Measurements from ENCODE around the gene GALNT1.

Gene GALNT1

GRCh38 chr18:35618696-35619095, 37.2 kb downstream of the GALNT1 start:
- no peak for DNase-seq (ENCODE audit: low spot score)

GRCh38 chr18:35619464-35619863, 37.9 kb downstream of the GALNT1 start:
- no peak for DNase-seq (ENCODE audit: low spot score)

- no peak for DNase-seq (ENCODE audit: low spot score)
Measured at GRCh38 chr18:35619941-35620340, 38.4 kb downstream of the GALNT1 start.

- no peak for DNase-seq (ENCODE audit: low spot score)
Measured at GRCh38 chr18:35620765-35621164, 39.2 kb downstream of the GALNT1 start.

GRCh38 chr18:35623255-35623654, 41.7 kb downstream of the GALNT1 start:
- DNase-seq (ENCODE audit: low spot score) = no peak

- DNase-seq (ENCODE audit: low spot score) = no peak
Measured at GRCh38 chr18:35624146-35624545, 42.6 kb downstream of the GALNT1 start.

GRCh38 chr18:35625232-35625631, 43.7 kb downstream of the GALNT1 start:
- DNase-seq (ENCODE audit: low spot score) = no peak

- DNase-seq (ENCODE audit: low spot score) = no peak
Measured at GRCh38 chr18:35633761-35634160, 52.2 kb downstream of the GALNT1 start.

GRCh38 chr18:35634323-35634722, 52.8 kb downstream of the GALNT1 start:
- DNase-seq (ENCODE audit: low spot score) = no peak

GRCh38 chr18:35635170-35635569, 53.6 kb downstream of the GALNT1 start:
- no peak for DNase-seq (ENCODE audit: low spot score)

- DNase-seq (ENCODE audit: low spot score) = no peak
Measured at GRCh38 chr18:35637227-35637626, 55.7 kb downstream of the GALNT1 start.

- no peak for DNase-seq (ENCODE audit: low spot score)
Measured at GRCh38 chr18:35639296-35639695, 57.8 kb downstream of the GALNT1 start.

GRCh38 chr18:35641467-35641866, 59.9 kb downstream of the GALNT1 start:
- no peak for DNase-seq (ENCODE audit: low spot score)

- no peak for DNase-seq (ENCODE audit: low spot score)
Measured at GRCh38 chr18:35641916-35642315, 60.4 kb downstream of the GALNT1 start.

- no peak for DNase-seq (ENCODE audit: low spot score)
Measured at GRCh38 chr18:35642802-35643201, 61.3 kb downstream of the GALNT1 start.

GRCh38 chr18:35646449-35646848, 64.9 kb downstream of the GALNT1 start:
- DNase-seq (ENCODE audit: low spot score) = no peak

- DNase-seq (ENCODE audit: low spot score) = no peak
Measured at GRCh38 chr18:35653392-35654135, 72.0 kb downstream of the GALNT1 start.

- no peak for DNase-seq (ENCODE audit: low spot score)
Measured at GRCh38 chr18:35658112-35658511, 76.6 kb downstream of the GALNT1 start.

- DNase-seq (ENCODE audit: low spot score) = peak; percentile 42
Measured at GRCh38 chr18:35661483-35662146, 80.1 kb downstream of the GALNT1 start.

- no peak for DNase-seq (ENCODE audit: low spot score)
Measured at GRCh38 chr18:35662293-35663062, 80.9 kb downstream of the GALNT1 start.

- DNase-seq (ENCODE audit: low spot score) = no peak
Measured at GRCh38 chr18:35671966-35672603, 90.5 kb downstream of the GALNT1 start.

- no peak for DNase-seq (ENCODE audit: low spot score)
Measured at GRCh38 chr18:35672897-35673296, 91.4 kb downstream of the GALNT1 start.

Measured in D341Med (cell line).